ENCODE measurements around the gene TRMU.

Gene TRMU

DNA sequence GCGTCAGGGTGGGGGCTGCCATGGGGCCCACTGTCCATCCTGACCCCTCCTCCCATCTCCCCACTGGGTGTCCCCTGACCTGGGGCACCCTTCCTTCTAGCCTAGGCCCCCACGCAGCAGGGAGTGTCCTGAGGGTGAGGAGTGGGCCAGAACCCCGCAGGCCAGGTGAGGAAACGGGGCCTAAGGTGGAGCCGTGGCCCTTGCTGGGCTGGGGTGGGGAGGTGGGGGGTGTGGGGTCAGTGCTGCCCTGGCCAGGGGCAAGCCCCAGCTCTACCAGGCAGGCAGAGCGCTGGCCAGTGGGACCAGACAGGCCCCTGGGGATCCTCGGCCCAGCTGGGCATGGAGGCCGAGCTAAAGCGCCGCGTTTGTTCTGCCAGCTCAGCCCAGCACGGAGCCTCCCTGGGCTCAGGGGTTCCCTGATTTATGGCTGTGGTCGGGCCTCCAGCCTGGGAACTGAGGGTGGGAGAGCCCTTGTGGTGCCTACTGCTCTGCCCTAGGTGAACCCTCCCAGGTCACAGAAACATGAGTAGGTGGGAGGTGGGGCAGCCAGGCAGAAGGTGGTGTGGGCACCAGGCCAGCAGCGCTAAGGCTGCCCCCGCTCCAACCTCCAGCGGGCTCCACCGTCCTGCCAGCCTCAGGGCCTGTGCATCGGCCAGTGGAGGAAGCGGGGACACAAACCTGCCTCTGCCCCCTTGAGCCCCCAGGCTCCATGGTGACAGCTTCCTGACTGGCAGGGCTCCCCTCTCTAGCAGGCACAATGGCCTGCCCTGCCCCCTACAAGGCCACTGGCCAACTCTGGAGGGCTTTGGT, 22.4 kb downstream of the TRMU start:
- no peak for DNase-seq

DNA sequence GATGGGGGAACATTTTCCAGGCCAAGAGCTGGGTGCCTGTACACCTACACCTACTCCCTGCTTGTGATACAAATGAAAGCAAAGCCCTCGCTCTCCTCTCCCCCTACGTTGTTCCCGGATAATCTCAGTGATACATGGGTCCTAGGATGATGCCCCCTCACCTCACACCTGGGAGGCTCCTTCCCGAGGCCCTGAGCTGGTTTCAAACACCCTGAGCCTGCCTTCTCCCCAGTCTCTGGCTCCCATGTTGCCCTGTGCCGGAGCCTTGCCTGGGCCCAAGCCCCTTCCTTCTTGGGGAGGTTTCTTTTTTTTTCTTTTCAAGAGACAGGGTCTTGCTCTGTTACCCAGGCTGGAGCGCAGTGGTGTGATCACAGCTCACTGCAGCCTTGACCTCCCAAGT, 23.3 kb downstream of the TRMU start:
- DNase-seq, result no peak

- no peak for DNase-seq
Measured at GRCh38 chr22:46359362-46359761, 23.8 kb downstream of the TRMU start.

DNA sequence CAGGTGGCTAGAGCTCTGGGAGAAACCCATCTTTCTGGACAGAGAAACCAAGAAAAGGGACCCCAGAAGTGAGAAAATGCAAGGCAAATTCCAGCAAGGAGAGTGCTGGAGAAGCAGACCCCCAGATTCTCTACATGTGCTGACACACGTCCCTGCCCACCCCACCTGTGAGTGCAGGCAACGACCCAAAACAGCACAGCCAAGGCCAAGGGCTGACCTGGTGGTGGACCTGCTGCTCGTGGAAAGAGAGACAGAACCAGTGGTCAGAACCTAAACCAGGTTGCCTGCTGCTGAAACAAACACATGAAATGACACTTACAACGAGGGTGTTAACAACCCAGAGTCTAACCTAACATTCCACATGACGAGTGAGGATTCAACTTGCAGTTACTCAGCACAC, 24.6 kb downstream of the TRMU start:
- no peak for DNase-seq

- DNase-seq, result no peak
Measured at GRCh38 chr22:46360891-46361290, 25.4 kb downstream of the TRMU start.

GRCh38 chr22:46361826-46362202, 26.3 kb downstream of the TRMU start:
- DNase-seq, result no peak

- DNase-seq, result no peak
Measured at GRCh38 chr22:46362203-46362933, 26.9 kb downstream of the TRMU start.

- DNase-seq, result no peak
Measured at GRCh38 chr22:46362934-46363515, 27.5 kb downstream of the TRMU start.

DNA sequence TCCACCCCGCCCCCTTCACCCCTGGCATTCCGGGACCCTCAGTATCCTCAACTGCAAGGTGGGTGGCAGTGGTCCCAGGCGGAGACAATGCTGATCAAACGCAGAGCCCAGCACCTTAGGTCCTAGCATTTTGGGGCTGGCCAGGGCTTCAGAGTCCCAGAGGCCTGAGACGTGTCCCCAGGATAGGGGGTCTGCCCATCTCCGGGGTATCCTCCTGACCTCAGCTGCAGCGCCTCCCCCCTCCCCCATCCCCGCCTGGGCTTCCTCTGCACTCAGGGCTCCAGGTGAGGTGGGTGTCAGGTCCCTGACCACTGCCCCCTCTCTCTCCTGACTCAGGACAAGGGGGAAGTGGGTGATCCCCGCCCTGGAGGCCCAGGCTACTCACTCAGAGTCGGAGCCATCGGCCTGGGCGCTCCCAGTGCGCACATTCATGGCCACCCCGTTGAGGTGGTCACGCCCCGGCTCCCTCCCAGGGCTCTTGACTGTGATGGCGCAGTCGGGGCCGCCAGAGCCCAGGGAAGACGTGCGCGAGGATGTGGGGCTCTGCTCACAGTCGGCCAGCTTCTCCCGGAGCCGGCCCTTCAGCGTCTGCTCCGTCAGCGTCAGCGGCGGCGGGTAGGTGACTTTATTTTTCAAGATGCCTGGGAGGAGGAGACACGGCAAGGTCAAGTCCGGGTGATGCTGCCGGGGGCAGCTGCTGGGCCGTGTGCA, 28.3 kb downstream of the TRMU start:
- DNase-seq, result no peak

DNA sequence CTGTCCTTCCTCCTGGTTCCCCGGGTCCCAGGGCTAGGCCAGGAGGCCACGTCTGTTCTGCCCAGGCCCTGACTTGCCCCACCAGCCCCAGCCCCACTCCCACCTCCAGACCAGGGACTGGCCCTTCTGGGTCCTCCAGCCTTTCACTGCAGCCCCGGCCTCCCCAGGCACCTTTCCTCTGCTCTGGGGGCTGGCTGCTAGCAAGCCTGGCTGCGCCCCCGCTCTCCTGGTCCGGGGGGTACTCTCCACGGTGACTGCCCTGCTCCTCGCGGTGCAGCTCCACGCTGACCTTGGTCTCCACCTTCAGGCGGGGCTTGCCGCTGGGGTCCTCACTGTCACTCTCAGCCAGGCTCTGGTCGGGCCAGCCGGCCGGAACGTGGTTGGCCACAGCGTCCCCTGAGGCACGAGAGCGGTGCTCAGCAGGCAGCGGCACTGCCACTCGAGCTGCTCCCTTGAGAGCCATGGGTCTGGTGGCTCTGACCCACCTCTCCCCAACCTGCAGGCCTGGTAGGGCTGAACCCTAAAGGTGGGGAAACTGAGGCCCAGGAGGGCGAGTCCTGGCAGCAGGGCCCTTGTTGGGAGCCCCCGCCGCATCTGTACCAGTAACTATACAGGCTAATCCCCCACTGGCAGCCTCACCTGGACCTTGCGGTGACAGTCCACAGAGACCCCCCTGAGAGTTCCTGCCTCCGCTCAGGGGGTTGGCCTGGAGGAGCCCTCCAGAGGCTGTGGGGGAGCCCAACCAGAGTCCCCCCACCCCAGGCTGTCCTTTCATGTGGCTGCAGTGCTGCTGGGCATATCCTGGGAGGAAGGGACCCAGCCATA, 29.0 kb downstream of the TRMU start:
- no peak for DNase-seq

- DNase-seq, result no peak
Measured at GRCh38 chr22:46365166-46365624, 29.7 kb downstream of the TRMU start.

- DNase-seq, result no peak
Measured at GRCh38 chr22:46366327-46366731, 30.8 kb downstream of the TRMU start.

DNA sequence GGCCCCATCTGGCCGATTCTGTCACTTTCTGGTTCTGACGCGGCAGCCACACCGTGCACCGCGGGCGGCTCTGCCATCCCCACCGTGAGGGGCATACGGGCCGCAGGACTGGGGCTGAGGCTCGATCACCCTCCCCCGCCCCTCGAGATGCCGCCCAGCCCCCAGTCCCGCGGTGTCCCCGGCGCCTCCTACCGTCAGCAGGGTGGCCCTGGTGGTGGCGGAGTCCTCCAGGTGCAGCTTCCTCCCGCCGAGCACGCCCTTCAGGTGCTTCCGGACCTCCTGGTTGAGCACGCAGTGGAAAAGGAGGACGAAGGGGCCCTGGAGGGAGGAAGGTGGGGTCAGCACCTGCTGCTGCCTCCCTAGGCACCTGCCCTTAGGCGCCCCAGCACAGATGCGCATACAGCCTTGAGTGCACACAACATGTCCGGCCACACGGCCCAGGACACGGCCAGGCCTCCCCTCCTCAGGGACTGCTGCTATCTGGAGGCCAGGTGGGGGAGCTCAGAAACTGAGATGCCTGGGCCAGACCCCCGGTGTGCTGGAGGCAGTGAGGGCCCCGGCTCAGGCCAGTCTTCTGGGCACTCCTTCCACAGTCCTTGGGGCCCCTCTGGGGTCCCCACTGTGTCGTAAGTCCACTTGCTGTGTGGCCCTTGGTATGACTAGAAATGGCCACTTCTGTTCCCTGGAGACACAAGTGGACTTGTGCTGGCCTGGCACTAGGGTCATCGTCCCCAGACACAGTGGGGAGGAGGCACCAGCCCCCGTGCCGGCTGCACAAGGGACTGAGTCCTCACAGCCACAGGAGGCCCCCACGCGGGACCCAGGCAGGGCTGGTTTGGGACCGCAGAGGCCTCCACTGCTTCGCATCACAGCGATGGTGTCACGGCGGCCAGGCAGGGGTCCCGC, 31.5 kb downstream of the TRMU start:
- DNase-seq, result no peak

GRCh38 chr22:46367707-46368191, 32.2 kb downstream of the TRMU start:
- DNase-seq, result peak; percentile 43

- no peak for DNase-seq
Measured at GRCh38 chr22:46368422-46368821, 32.9 kb downstream of the TRMU start.

DNA sequence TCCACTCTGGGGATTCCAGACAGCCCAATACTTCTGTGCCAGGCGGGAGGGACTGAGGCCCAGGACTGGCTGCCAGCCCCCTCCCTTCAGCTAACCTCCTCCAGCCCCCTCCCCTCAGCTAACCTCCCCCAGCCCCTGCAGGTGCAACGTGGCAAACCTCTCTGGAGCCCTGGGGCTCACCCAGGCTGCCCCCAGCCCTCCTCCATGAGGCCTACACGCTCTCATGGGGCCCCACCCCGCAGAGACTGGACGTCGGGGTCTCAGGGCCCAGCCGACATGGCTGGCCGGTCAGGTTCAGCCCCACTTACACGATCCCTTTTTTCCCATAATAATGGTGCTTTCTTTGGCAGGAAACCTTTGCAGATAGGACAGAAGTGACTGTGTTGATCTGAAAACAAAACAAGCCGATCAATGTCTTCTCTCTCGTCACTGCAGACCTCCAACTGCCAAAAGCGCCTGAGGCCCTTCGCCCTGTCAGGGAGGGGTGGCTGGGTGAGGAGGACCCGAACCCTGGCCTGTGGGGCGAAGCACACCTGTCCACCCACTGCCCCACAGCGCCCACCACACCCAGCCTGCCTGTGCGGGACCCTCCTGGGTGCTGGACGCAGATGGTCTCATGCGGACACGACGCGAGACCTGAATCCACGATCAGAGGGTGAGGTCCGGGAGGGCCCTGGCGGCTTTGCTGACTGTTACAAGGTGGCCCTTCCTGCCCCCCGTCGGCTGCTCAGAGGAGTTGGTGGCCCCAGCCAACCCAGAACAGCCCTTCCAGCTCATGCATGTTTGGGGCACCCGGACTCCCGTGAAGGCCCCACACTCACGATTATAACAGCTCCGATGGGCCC, 33.6 kb downstream of the TRMU start:
- no peak for DNase-seq

DNA sequence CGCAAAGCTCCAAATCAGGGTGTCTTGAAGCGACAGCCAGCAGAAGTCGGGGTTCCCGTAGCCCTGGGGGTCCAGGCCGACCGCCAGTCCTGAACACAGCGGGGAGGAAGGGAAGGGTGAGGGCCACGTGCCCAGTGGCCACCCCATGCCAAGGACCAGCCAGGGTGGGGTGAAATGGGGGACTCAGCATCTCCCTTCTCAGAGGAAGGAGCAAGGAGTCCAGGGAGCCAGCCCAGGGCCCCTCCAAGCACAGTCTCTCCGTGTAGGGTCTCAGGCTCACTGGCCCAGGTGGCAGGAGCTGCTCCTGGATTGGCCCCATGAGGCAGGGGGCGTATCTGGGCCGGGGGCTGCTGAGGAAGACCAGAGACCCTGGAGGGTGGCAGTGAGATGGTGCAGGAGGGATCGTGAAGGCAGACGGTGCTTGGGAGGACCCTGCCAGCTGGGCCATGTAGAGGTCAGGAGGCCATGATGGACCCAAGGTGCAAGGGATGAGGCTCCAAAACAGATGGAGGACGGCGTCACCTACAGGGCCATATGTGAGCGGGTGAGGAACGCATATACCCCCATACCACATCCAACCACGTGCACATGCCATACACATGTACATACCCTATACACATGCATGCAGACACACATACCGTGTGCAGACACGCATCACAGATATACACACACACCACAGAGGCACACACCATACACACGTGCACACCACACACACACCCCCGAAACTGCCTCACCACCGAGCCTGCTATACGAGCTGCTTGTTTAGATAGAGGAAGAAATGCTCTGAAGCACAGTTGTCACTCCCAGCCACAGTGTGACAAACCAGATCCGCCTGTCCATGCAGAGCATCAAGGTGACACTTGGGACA, 34.4 kb downstream of the TRMU start:
- DNase-seq, result no peak

DNA sequence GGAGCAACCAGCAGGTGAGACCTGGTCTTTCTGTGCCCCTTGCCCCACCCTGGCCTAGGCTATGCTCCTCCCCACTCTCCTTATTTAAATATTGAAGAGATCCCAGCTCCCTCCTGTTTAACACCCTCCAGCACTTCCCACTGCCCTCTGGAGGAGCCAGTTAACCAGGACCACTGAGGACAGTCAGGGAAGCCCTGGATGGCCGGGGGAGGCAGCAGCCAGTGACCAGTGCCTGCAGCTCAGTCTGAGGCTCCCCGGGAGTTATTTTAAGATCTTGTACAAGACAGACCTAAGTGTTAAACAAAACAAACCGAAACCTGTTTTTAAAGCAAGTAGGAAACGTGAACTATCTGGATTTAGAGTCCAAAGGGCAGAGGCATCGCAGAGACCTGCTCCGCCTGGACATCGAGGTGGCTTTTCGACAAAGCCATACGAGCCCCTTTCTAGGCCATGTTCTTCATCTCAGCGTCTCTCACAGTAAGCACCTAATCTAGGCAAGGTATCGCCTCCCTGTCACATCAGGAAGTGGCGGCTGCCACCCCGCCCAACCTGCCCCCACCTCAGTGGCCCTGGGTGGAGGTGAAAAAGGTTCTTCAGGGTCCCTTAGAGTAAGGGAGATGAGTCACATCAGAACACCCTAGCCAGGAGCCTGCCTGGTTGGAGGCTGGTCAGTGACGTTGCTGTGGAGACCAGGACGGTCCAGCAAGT, 35.2 kb downstream of the TRMU start:
- no peak for DNase-seq
